WTC11 (cell line): ENCODE results near the gene STAM. TPM values are rescaled to one million over a fixed set of nuclear protein-coding genes. Genes with fewer than 3 reads are reported as not detected.

Experiments
- ATAC-seq: fragments of 200-7000 bp; cut with Tn5 transposase; 2 replicates; pipeline ENCODE4 v1.10.0; 2021; ENCODE audit warnings: mild to moderate bottlenecking, moderate library complexity
- CTCF ChIA-PET: fragments of 300-600 bp; sonication (Branson Sonifier 250); formaldehyde crosslinking; loops from one replicate; lab custom pipeline; 2021; ENCODE audit warnings: antibody characterized with exemption; lab: Charles Lee
- POLR2A ChIA-PET: fragments of 350-600 bp; sonication (Branson Sonifier 250); formaldehyde crosslinking; loops from one replicate; lab custom pipeline; 2021; ENCODE audit warnings: antibody characterized with exemption; lab: Charles Lee
- DNase-seq: peaks from one replicate; pipeline ENCODE4 v3.0.0; 2021; ENCODE audit warnings: low spot score
- H3K27ac Mint-ChIP-seq: 2 replicates; pipeline ENCODE4 v1.8.0; 2021; ENCODE audit warnings: mixed read lengths
- H3K27me3 Mint-ChIP-seq: 2 replicates; pipeline ENCODE4 v1.8.0; 2021; ENCODE audit warnings: low read depth, mild to moderate bottlenecking, moderate library complexity, mixed read lengths
- H3K36me3 Mint-ChIP-seq: 2 replicates; pipeline ENCODE4 v1.8.0; 2021; ENCODE audit warnings: mixed read lengths
- H3K4me1 Mint-ChIP-seq: 2 replicates; pipeline ENCODE4 v1.8.0; 2022; ENCODE audit warnings: mixed read lengths
- H3K4me3 Mint-ChIP-seq: 2 replicates; pipeline ENCODE4 v1.8.0; 2021; ENCODE audit warnings: mild to moderate bottlenecking, moderate library complexity, mixed read lengths
- H3K9me3 Mint-ChIP-seq: 2 replicates; pipeline ENCODE4 v1.8.0; 2021; ENCODE audit warnings: mixed read lengths
- ATF1 ChIP-seq: sonication (generic); formaldehyde crosslinking; IDR thresholded peaks from 2 replicates; pipeline ENCODE4 v1.8.1; 2023; ENCODE audit warnings: mild to moderate bottlenecking, moderate library complexity, missing genetic modification reagents
- ESRRA ChIP-seq: sonication (generic); formaldehyde crosslinking; IDR thresholded peaks from 2 replicates; pipeline ENCODE4 v1.8.1; 2022; ENCODE audit warnings: mild to moderate bottlenecking, missing genetic modification reagents, borderline replicate concordance
- GTF2I ChIP-seq: fragments of 250-450 bp; sonication (Bioruptor Pico); conservative IDR thresholded peaks from 2 replicates; pipeline ENCODE4 v1.4.0; 2021; ENCODE audit warnings: mild to moderate bottlenecking
- MXD4 ChIP-seq: fragments of 250-450 bp; sonication (Bioruptor Pico); IDR thresholded peaks from 2 replicates; pipeline ENCODE4 v1.8.0; 2021; ENCODE audit warnings: mild to moderate bottlenecking, moderate library complexity, borderline replicate concordance
- NFATC4 ChIP-seq: fragments of 250-450 bp; sonication (Bioruptor Pico); IDR thresholded peaks from 2 replicates; pipeline ENCODE4 v1.9.0; 2021; ENCODE audit warnings: mild to moderate bottlenecking
- NFYB ChIP-seq: sonication (generic); formaldehyde crosslinking; conservative IDR thresholded peaks from 2 replicates; pipeline ENCODE4 v1.8.0; 2022; ENCODE audit warnings: low read depth, missing genetic modification reagents
- OVOL2 ChIP-seq: fragments of 250-450 bp; sonication (Bioruptor Pico); IDR thresholded peaks from 2 replicates; pipeline ENCODE4 v1.9.0; 2021; ENCODE audit warnings: mild to moderate bottlenecking, borderline replicate concordance
- TCF7 ChIP-seq: sonication (generic); formaldehyde crosslinking; IDR thresholded peaks from 2 replicates; pipeline ENCODE4 v1.8.0; 2022; ENCODE audit warnings: mild to moderate bottlenecking, low read depth, missing genetic modification reagents, moderate library complexity
- TEAD1 ChIP-seq: sonication (generic); formaldehyde crosslinking; IDR thresholded peaks from 2 replicates; pipeline ENCODE4 v1.8.0; 2022; ENCODE audit warnings: mild to moderate bottlenecking, missing genetic modification reagents
- TP53 ChIP-seq: sonication (generic); formaldehyde crosslinking; IDR thresholded peaks from 2 replicates; pipeline ENCODE4 v1.8.1; 2023; ENCODE audit warnings: mild to moderate bottlenecking, missing genetic modification reagents
- ZNF232 ChIP-seq: sonication (generic); formaldehyde crosslinking; IDR thresholded peaks from 2 replicates; pipeline ENCODE4 v1.8.0; 2022; ENCODE audit warnings: mild to moderate bottlenecking, missing genetic modification reagents
- ZNF317 ChIP-seq: sonication (generic); formaldehyde crosslinking; IDR thresholded peaks from 2 replicates; pipeline ENCODE4 v1.8.1; 2023; ENCODE audit warnings: low read depth, mild to moderate bottlenecking, moderate library complexity, missing genetic modification reagents, borderline replicate concordance
- ZNF396 ChIP-seq: fragments of 250-450 bp; sonication (Bioruptor Pico); IDR thresholded peaks from 2 replicates; pipeline ENCODE4 v1.8.0; 2021; ENCODE audit warnings: mild to moderate bottlenecking, moderate library complexity, borderline replicate concordance
- ZNF416 ChIP-seq: fragments of 250-450 bp; sonication (Bioruptor Pico); IDR thresholded peaks from 2 replicates; pipeline ENCODE4 v1.9.0; 2021; ENCODE audit warnings: mild to moderate bottlenecking, inconsistent platforms
- total RNA-seq: library from RNA; stranded (reverse); gene quantifications from 3 replicates; pipeline ENCODE4 v1.2.3, GENCODE V29; 2021
- TF ChIP-seq, protein P1 (sequence below): fragments of 200-600 bp; IDR thresholded peaks from 2 replicates; pipeline ENCODE4 v1.8.0; 2022; ENCODE audit warnings: antibody characterized with exemption
- TF ChIP-seq, protein P2 (sequence below): sonication (generic); formaldehyde crosslinking; IDR thresholded peaks from 2 replicates; pipeline ENCODE4 v1.8.0; 2023; ENCODE audit warnings: missing genetic modification reagents, mild to moderate bottlenecking, borderline replicate concordance
- TF ChIP-seq, protein P3 (sequence below): fragments of 250-450 bp; sonication (Bioruptor Pico); IDR thresholded peaks from 2 replicates; pipeline ENCODE4 v1.9.0; 2021; ENCODE audit warnings: mild to moderate bottlenecking
- TF ChIP-seq, protein P4 (sequence below): sonication (generic); formaldehyde crosslinking; IDR thresholded peaks from 2 replicates; pipeline ENCODE4 v1.8.1; 2022; ENCODE audit warnings: low read depth, missing genetic modification reagents, borderline replicate concordance
- TF ChIP-seq, protein P5 (sequence below): fragments of 250-450 bp; sonication (Bioruptor Pico); IDR thresholded peaks from 2 replicates; pipeline ENCODE4 v1.9.0; 2021; ENCODE audit warnings: mild to moderate bottlenecking
- TF ChIP-seq, protein P6 (sequence below): sonication (generic); formaldehyde crosslinking; IDR thresholded peaks from 2 replicates; pipeline ENCODE4 v1.8.1; 2022; ENCODE audit warnings: low read depth, mild to moderate bottlenecking, moderate library complexity, missing genetic modification reagents, borderline replicate concordance

Gene STAM
- total RNA-seq, 1 experiment from 2014 or later, result 24.2 TPM

DNA sequence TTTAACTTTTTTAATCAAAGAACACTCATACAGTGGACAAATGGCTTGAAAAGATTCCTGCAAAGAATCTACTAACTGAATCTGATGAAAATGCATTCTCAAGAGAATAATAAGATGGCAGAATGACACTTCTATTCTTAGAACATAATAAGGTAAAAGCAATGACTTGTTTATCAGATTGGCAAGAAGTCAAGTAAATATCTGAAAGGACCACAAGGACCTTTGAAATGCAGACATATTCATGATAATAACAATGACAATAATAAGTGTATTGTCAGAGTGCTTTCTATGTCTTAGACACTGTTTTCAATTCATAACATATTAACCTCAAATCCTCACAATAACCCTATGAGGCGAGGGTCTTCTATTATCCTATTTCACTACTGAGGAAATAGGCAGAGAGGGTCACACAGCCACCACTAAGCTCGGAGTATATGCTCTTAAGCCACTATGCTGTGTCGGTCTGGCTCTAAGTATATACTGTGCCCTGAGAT, 37.4 kb upstream of the STAM start (continued):
- TF ChIP-seq, protein P1, sequence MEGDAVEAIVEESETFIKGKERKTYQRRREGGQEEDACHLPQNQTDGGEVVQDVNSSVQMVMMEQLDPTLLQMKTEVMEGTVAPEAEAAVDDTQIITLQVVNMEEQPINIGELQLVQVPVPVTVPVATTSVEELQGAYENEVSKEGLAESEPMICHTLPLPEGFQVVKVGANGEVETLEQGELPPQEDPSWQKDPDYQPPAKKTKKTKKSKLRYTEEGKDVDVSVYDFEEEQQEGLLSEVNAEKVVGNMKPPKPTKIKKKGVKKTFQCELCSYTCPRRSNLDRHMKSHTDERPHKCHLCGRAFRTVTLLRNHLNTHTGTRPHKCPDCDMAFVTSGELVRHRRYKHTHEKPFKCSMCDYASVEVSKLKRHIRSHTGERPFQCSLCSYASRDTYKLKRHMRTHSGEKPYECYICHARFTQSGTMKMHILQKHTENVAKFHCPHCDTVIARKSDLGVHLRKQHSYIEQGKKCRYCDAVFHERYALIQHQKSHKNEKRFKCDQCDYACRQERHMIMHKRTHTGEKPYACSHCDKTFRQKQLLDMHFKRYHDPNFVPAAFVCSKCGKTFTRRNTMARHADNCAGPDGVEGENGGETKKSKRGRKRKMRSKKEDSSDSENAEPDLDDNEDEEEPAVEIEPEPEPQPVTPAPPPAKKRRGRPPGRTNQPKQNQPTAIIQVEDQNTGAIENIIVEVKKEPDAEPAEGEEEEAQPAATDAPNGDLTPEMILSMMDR, result no peak
- no peak for TF ChIP-seq ZNF232 (CRISPR knock-in tag)
- TF ChIP-seq TP53 (CRISPR knock-in tag), result no peak
- TF ChIP-seq MXD4 (CRISPR knock-in tag), result no peak
- TF ChIP-seq GTF2I (CRISPR knock-in tag), result no peak
- TF ChIP-seq, protein P2, sequence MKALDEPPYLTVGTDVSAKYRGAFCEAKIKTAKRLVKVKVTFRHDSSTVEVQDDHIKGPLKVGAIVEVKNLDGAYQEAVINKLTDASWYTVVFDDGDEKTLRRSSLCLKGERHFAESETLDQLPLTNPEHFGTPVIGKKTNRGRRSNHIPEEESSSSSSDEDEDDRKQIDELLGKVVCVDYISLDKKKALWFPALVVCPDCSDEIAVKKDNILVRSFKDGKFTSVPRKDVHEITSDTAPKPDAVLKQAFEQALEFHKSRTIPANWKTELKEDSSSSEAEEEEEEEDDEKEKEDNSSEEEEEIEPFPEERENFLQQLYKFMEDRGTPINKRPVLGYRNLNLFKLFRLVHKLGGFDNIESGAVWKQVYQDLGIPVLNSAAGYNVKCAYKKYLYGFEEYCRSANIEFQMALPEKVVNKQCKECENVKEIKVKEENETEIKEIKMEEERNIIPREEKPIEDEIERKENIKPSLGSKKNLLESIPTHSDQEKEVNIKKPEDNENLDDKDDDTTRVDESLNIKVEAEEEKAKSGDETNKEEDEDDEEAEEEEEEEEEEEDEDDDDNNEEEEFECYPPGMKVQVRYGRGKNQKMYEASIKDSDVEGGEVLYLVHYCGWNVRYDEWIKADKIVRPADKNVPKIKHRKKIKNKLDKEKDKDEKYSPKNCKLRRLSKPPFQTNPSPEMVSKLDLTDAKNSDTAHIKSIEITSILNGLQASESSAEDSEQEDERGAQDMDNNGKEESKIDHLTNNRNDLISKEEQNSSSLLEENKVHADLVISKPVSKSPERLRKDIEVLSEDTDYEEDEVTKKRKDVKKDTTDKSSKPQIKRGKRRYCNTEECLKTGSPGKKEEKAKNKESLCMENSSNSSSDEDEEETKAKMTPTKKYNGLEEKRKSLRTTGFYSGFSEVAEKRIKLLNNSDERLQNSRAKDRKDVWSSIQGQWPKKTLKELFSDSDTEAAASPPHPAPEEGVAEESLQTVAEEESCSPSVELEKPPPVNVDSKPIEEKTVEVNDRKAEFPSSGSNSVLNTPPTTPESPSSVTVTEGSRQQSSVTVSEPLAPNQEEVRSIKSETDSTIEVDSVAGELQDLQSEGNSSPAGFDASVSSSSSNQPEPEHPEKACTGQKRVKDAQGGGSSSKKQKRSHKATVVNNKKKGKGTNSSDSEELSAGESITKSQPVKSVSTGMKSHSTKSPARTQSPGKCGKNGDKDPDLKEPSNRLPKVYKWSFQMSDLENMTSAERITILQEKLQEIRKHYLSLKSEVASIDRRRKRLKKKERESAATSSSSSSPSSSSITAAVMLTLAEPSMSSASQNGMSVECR (CRISPR knock-in tag), result no peak
- TF ChIP-seq, protein P3, sequence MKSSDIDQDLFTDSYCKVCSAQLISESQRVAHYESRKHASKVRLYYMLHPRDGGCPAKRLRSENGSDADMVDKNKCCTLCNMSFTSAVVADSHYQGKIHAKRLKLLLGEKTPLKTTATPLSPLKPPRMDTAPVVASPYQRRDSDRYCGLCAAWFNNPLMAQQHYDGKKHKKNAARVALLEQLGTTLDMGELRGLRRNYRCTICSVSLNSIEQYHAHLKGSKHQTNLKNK (CRISPR knock-in tag), result no peak
- TF ChIP-seq, protein P4, sequence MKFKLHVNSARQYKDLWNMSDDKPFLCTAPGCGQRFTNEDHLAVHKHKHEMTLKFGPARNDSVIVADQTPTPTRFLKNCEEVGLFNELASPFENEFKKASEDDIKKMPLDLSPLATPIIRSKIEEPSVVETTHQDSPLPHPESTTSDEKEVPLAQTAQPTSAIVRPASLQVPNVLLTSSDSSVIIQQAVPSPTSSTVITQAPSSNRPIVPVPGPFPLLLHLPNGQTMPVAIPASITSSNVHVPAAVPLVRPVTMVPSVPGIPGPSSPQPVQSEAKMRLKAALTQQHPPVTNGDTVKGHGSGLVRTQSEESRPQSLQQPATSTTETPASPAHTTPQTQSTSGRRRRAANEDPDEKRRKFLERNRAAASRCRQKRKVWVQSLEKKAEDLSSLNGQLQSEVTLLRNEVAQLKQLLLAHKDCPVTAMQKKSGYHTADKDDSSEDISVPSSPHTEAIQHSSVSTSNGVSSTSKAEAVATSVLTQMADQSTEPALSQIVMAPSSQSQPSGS (CRISPR knock-in tag), result no peak
- TF ChIP-seq NFATC4, result no peak
- TF ChIP-seq, protein P5, sequence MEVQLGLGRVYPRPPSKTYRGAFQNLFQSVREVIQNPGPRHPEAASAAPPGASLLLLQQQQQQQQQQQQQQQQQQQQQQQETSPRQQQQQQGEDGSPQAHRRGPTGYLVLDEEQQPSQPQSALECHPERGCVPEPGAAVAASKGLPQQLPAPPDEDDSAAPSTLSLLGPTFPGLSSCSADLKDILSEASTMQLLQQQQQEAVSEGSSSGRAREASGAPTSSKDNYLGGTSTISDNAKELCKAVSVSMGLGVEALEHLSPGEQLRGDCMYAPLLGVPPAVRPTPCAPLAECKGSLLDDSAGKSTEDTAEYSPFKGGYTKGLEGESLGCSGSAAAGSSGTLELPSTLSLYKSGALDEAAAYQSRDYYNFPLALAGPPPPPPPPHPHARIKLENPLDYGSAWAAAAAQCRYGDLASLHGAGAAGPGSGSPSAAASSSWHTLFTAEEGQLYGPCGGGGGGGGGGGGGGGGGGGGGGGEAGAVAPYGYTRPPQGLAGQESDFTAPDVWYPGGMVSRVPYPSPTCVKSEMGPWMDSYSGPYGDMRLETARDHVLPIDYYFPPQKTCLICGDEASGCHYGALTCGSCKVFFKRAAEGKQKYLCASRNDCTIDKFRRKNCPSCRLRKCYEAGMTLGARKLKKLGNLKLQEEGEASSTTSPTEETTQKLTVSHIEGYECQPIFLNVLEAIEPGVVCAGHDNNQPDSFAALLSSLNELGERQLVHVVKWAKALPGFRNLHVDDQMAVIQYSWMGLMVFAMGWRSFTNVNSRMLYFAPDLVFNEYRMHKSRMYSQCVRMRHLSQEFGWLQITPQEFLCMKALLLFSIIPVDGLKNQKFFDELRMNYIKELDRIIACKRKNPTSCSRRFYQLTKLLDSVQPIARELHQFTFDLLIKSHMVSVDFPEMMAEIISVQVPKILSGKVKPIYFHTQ, result no peak
- TF ChIP-seq NFYB (CRISPR knock-in tag), result no peak
- TF ChIP-seq ZNF416 (CRISPR knock-in tag), result no peak
- TF ChIP-seq ZNF396 (CRISPR knock-in tag), result no peak

DNA sequence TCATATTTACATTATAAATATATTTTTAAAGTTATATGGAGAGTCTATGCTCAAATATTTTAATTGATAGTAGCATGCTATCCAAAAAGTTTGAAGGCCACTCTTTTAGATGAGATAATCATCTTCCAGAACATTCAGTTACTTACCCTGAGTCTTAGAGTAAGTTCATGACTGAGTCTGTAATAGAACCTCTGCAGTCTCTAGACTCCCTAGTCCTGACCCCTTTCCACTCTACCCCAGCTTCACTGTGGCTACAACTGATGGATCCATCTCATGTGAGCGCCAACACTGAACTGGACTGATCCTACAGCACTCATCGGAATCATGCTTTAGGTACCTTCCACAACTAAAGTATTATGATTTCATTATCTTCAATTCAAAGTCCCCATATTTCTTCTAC, 36.9 kb upstream of the STAM start:
- CTCF ChIA-PET, result no interaction called here
- no peaks in the 10 kb centered on the region for H3K27me3 Mint-ChIP-seq
- no peak for DNase-seq
- H3K4me1 Mint-ChIP-seq, result no peaks in the 10 kb centered on the region
- no peak overlapping the region for H3K27ac Mint-ChIP-seq
- H3K4me3 Mint-ChIP-seq, result no peak overlapping the region
- no peaks in the 10 kb centered on the region for H3K9me3 Mint-ChIP-seq
- POLR2A ChIA-PET, result no interaction called here
- ATAC-seq, result no peak
- H3K36me3 Mint-ChIP-seq, result peaks cover under 1% of the 10 kb centered on the region; the same call in 1 of the 2 replicates
- TF ChIP-seq OVOL2 (no peak), ESRRA (no peak), NFYB (CRISPR knock-in tag) (no peak), MXD4 (CRISPR knock-in tag) (no peak), ZNF396 (CRISPR knock-in tag) (no peak), ATF1 (no peak), ZNF317 (CRISPR knock-in tag) (no peak), TEAD1 (CRISPR knock-in tag) (no peak), TCF7 (no peak)
- TF ChIP-seq, protein P6, sequence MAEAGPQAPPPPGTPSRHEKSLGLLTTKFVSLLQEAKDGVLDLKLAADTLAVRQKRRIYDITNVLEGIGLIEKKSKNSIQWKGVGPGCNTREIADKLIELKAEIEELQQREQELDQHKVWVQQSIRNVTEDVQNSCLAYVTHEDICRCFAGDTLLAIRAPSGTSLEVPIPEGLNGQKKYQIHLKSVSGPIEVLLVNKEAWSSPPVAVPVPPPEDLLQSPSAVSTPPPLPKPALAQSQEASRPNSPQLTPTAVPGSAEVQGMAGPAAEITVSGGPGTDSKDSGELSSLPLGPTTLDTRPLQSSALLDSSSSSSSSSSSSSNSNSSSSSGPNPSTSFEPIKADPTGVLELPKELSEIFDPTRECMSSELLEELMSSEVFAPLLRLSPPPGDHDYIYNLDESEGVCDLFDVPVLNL, result no peak
- TF ChIP-seq, protein P4 (CRISPR knock-in tag), result no peak
